ENCODE data around the gene ZNF784. TPM values are rescaled to one million over a fixed set of nuclear protein-coding genes. Genes with fewer than 3 reads are reported as not detected.

Gene ZNF784
- total and polyA plus RNA-seq, 9 of the 15 experiments (the other 6 are each of a cell fraction or from before 2014, with no cell fraction given): 0.14 to 6.1 (median 2.1) TPM

GRCh38 chr19:55599468-55599841, 24.9 kb downstream of the ZNF784 start, which contains the start of gene FIZ1 (continued):
- no peak; the same call in 1 of the 2 replicates for TF ChIP-seq CREB3L1 (IDR thresholded peaks at IDR 0.05; ENCODE audit: borderline replicate concordance, low read depth)
- TF ChIP-seq ZNF174 (CRISPR knock-in tag; IDR thresholded peaks at IDR 0.05): no peak
- no peak for TF ChIP-seq GTF2A2 (tag; IDR thresholded peaks at IDR 0.05)
- TF ChIP-seq RNF2 (IDR thresholded peaks at IDR 0.05): peak; percentile 21
- TF ChIP-seq NCOA2 (IDR thresholded peaks at IDR 0.05; ENCODE audit: partially characterized antibody in 2 of 2): no peak
- TF ChIP-seq ZNF347 (CRISPR knock-in tag; IDR thresholded peaks at IDR 0.05; ENCODE audit: low read depth): no peak
- TF ChIP-seq CBX3 (IDR thresholded peaks at IDR 0.05; ENCODE audit: borderline replicate concordance in 1 of 2, low read length in 2 of 2): no peak
- no peak for TF ChIP-seq HBP1 (CRISPR knock-in tag; IDR thresholded peaks at IDR 0.05)
- TF ChIP-seq ZBTB8A (IDR thresholded peaks at IDR 0.05; ENCODE audit: partially characterized antibody): no peak
- TF ChIP-seq CTBP1 (IDR thresholded peaks at IDR 0.05; ENCODE audit: borderline replicate concordance): no peak
- TF ChIP-seq ZNF76 (CRISPR knock-in tag; IDR thresholded peaks at IDR 0.05; ENCODE audit: borderline replicate concordance): no peak
- no peak for TF ChIP-seq MEIS2 (IDR thresholded peaks at IDR 0.05; ENCODE audit: partially characterized antibody)
- no peak for TF ChIP-seq ZFP1 (CRISPR knock-in tag; IDR thresholded peaks at IDR 0.05)
- TF ChIP-seq SNIP1 (IDR thresholded peaks at IDR 0.05; ENCODE audit: low read depth): no peak
- no peak for TF ChIP-seq ESRRB (CRISPR knock-in tag; IDR thresholded peaks at IDR 0.05; ENCODE audit: borderline replicate concordance)
- TF ChIP-seq ARID3A (IDR thresholded peaks at IDR 0.05; ENCODE audit: borderline replicate concordance, low read depth, low read length): no peak
- TF ChIP-seq MAFK (IDR thresholded peaks at IDR 0.05; ENCODE audit: low read length): no peak
- no peak for TF ChIP-seq HMG20A (CRISPR knock-in tag; conservative IDR thresholded peaks at IDR 0.05)
- no peak for TF ChIP-seq PRMT5 (CRISPR knock-in tag; IDR thresholded peaks at IDR 0.05)
- TF ChIP-seq BRD9 (IDR thresholded peaks at IDR 0.05; ENCODE audit: low read depth, partially characterized antibody): no peak
- TF ChIP-seq ZNF668 (CRISPR knock-in tag; IDR thresholded peaks at IDR 0.05): no peak
- no peak; the same call in 1 of the 2 replicates for TF ChIP-seq TOE1 (IDR thresholded peaks at IDR 0.05; ENCODE audit: borderline replicate concordance)
- TF ChIP-seq TOE1 (CRISPR knock-in tag; IDR thresholded peaks at IDR 0.05; ENCODE audit: borderline replicate concordance, low read depth): no peak
- TF ChIP-seq HDAC3 (IDR thresholded peaks at IDR 0.05; ENCODE audit: borderline replicate concordance, partially characterized antibody): no peak
- no peak for TF ChIP-seq HINFP (tag; conservative IDR thresholded peaks at IDR 0.05; ENCODE audit: low read depth)

Measured in K562 (cell line).